HEK293T (cell line): Measurements from ENCODE around the gene PACS2.

ENCODE experiments used
- FOXK2 ChIP-seq: fragments of 450-650 bp; IDR thresholded peaks from 2 replicates; pipeline ENCODE4 v1.6.1; 2016; ENCODE audit warnings: mild to moderate bottlenecking
- L3MBTL2 ChIP-seq: fragments of 450-650 bp; conservative IDR thresholded peaks from 2 replicates; pipeline ENCODE4 v1.6.1; 2016; ENCODE audit warnings: mild to moderate bottlenecking
- TARDBP ChIP-seq: fragments of 450-650 bp; IDR thresholded peaks from 2 replicates; pipeline ENCODE4 v1.6.1; 2016

DNA sequence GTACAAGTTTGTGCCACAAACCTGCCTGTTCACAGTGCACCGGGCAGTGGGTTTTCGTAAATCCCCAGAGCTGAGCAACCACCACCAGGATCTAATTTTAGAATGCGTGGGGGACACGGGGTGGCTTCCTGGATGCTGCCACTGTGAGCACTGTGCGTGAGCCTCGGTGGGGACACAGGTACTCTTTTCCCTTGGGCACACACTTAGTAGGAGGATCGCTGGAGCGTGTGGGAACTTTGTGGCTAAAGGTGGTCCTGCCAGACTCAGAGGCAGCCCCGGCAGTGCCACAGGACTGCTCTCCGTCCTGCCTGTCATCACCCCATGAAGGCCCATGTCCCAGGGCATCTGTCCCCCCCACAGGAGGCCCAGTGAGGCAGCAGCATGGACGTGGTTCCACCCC is 45.1 kb upstream of the PACS2 start:
- TF ChIP-seq L3MBTL2 (no peak), FOXK2 (no peak), TARDBP (no peak)
